ENCODE results near the gene CCDC91. TPM values are rescaled to one million over a fixed set of nuclear protein-coding genes. Genes with fewer than 3 reads are reported as not detected.
A peak's percentile ranks its signal among the peaks of the same experiment; 100 is the strongest.

CCDC91 gene
- polyA plus RNA-seq, 2 of the 4 experiments (the other 2 are of a cell fraction) = 26.0 to 48.1 TPM

DNA sequence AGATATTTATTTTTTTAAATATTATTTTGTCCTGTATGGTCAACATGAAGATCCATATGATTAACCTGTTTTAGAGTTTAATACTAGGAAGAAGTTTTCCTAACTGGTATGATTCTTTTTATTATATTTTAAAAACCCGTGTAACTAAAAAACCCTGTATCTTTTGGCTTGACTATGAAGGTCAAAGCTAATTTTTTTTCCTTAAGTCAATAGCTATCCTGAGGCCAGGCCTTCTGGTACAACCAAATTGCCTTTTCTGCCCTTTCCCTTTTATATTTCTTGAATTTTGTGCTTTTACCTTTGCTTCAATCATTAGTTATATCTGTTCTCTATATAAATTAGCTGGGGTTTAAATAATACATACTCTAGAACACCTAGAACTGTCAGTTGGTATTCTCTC lies 30.6 kb upstream of the CCDC91 start (continued):
- TF ChIP-seq RAD21 (conservative IDR thresholded peaks at IDR 0.05 in 1 of 2, IDR thresholded peaks at IDR 0.05 in 1 of 2) = no peak

DNA sequence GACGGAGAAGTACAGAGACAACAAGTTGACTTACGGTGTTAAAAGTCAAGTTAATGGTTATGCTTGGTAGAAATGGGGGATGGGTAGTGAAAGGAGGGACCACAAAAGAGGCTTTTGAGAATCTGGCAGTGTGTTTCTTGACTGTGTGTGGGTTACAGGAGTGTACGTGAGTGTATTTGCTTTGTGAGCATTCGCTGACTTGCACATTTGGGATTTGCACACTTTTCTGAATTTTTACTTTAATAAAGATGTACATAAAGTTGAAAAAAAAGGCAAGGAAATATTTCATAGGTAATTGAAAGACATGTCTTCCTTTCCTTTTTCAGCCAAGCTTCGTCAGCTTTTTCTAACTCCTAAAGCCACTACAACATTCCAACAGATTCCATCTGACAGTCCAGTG lies 28.6 kb upstream of the CCDC91 start:
- no peak overlapping the region for H3K4me2 ChIP-seq
- ChIA-PET CTCF (no interaction called here), POLR2A (no interaction called here)
- H3K4me3 ChIP-seq = no peak overlapping the region
- no peaks in the 10 kb centered on the region for H3K9me3 ChIP-seq
- TF ChIP-seq MAFK (IDR thresholded peaks at IDR 0.05; ENCODE audit: partially characterized antibody) = peak; percentile 63
- TF ChIP-seq, protein P1, sequence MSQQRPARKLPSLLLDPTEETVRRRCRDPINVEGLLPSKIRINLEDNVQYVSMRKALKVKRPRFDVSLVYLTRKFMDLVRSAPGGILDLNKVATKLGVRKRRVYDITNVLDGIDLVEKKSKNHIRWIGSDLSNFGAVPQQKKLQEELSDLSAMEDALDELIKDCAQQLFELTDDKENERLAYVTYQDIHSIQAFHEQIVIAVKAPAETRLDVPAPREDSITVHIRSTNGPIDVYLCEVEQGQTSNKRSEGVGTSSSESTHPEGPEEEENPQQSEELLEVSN (IDR thresholded peaks at IDR 0.05; ENCODE audit: borderline replicate concordance, low read depth) = no peak
- no peak overlapping the region for H3K27ac ChIP-seq
- WGBS (ENCODE audit: missing lambda C conversion rate) = 86% methylated on average over 5 of the region's 5 CpGs
- no peak for DNase-seq (ENCODE audit: low read depth in 1 of 2, low spot score in 1 of 2)
- peaks cover 14% of the 10 kb centered on the region for H3K4me1 ChIP-seq
- FAIRE-seq = no peak
- ATAC-seq = no peak

DNA sequence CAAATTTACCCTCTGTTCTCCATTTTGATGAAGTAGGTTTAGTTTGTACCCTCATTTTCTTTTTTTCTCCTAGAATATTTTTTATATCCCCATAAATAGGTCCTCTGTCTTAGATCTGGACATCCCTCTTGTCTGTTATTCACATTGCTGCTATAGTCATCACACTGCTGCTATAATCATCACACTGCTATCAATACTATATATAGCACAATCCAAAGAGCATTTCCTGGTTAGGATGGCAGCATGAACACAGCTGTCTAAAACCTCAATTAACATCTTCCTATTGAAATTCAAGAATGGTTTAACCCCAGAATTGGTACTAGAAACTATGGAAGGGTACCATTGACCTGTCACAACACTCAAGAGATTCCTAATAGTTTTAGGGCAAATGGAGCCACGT lies 27.6 kb upstream of the CCDC91 start:
- POLR2A ChIA-PET = no interaction called here
- CTCF ChIA-PET = interaction anchor here (0.6 kb wide), 1 partner anchor 341 kb away, joined by 3 read pairs; no protein-coding TSS in a partner anchor
- Histone ChIP-seq H3K4me3 (no peak overlapping the region), H3K4me1 (peaks cover 14% of the 10 kb centered on the region), H3K4me2 (no peak overlapping the region), H3K9me3 (no peaks in the 10 kb centered on the region), H3K27ac (no peak overlapping the region)
- TF ChIP-seq CBX8 (IDR thresholded peaks at IDR 0.05) = no peak
- TF ChIP-seq, protein P2, sequence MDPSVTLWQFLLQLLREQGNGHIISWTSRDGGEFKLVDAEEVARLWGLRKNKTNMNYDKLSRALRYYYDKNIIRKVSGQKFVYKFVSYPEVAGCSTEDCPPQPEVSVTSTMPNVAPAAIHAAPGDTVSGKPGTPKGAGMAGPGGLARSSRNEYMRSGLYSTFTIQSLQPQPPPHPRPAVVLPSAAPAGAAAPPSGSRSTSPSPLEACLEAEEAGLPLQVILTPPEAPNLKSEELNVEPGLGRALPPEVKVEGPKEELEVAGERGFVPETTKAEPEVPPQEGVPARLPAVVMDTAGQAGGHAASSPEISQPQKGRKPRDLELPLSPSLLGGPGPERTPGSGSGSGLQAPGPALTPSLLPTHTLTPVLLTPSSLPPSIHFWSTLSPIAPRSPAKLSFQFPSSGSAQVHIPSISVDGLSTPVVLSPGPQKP (IDR thresholded peaks at IDR 0.05; ENCODE audit: low read depth, low read length) = no peak
- no peak for TF ChIP-seq MAZ (IDR thresholded peaks at IDR 0.05; ENCODE audit: borderline replicate concordance, low read depth, low read length)
- no peak for TF ChIP-seq SREBF2 (IDR thresholded peaks at IDR 0.05)
- no peak for TF ChIP-seq RAD21 (conservative IDR thresholded peaks at IDR 0.05 in 1 of 2, IDR thresholded peaks at IDR 0.05 in 1 of 2)
- no peak for TF ChIP-seq KDM1A (IDR thresholded peaks at IDR 0.05; ENCODE audit: low read depth)
- no peak for TF ChIP-seq BHLHE40 (IDR thresholded peaks at IDR 0.05; ENCODE audit: low read depth, low read length)
- ATAC-seq (no peak), DNase-seq (ENCODE audit: low read depth in 1 of 2, low spot score in 1 of 2) (no peak), FAIRE-seq (no peak)
- 80% methylated on average over 1 of the region's 1 CpG for WGBS (ENCODE audit: missing lambda C conversion rate)

DNA sequence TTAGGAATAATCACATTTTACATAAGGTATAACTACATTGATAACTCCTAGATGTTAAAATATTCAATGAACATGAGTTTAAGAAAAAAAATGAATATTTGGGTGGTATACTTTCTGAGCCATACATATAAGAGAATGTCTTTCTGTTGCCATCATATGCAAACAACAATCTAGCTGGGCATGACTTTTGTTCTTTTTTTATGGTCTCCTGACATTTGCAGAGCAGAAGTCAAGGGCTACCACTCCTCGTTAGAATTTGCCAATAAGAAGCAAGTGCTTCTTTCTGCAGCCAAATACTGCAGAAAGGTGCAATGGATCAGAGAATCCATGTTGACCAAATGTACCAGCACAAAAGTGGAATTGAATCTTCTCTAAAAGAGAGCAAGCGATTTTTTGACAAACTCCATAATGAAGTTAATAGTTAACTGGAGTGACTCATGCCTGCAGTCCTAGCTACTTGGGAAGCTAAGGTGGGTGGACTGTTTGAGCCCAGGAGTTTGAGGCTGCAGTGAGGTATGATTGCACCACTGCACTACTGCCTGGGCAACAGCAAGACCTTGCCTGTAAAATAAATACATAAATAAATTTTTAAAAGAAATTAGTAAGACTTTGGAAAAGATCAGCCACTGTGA lies 25.5 kb upstream of the CCDC91 start:
- Histone ChIP-seq H3K27ac (peak overlapping the region; percentile 49 to 53; a peak in 5 of 6 replicates), H3K4me3 (no peak overlapping the region), H3K4me2 (peak overlapping the region; percentile 69), H3K4me1 (peaks cover 14% of the 10 kb centered on the region), H3K9me3 (no peaks in the 10 kb centered on the region)
- CTCF ChIA-PET = interaction anchor here (1.5 to 3.1 kb wide), 4 partner anchors 9 to 224 kb away, joined by 3 to 15 read pairs (median 3); no protein-coding TSS in a partner anchor
- peak in 1 of 2 experiments; percentile 62 for DNase-seq (ENCODE audit: low read depth in 1 of 2, low spot score in 1 of 2)
- POLR2A ChIA-PET = interaction anchor here (0.6 to 1.0 kb wide), 2 partner anchors 195 to 416 kb away, joined by 3 to 4 read pairs; no protein-coding TSS in a partner anchor
- WGBS (ENCODE audit: missing lambda C conversion rate) = 0% methylated on average over 2 of the region's 2 CpGs
- ATAC-seq = peak; percentile 62 to 86; a peak in 5 of 6 replicates
- peak; percentile 67 for FAIRE-seq
- TF ChIP-seq, protein P3, sequence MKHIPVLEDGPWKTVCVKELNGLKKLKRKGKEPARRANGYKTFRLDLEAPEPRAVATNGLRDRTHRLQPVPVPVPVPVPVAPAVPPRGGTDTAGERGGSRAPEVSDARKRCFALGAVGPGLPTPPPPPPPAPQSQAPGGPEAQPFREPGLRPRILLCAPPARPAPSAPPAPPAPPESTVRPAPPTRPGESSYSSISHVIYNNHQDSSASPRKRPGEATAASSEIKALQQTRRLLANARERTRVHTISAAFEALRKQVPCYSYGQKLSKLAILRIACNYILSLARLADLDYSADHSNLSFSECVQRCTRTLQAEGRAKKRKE (CRISPR knock-in tag; IDR thresholded peaks at IDR 0.05; ENCODE audit: low read depth) = no peak
- TF ChIP-seq FOSL2 (IDR thresholded peaks at IDR 0.05) = peak; percentile 57
- TF ChIP-seq FOSL2 (CRISPR knock-in tag; IDR thresholded peaks at IDR 0.05) = peak; percentile 53; the same call in 1 of the 2 replicates
- TF ChIP-seq, protein P4, sequence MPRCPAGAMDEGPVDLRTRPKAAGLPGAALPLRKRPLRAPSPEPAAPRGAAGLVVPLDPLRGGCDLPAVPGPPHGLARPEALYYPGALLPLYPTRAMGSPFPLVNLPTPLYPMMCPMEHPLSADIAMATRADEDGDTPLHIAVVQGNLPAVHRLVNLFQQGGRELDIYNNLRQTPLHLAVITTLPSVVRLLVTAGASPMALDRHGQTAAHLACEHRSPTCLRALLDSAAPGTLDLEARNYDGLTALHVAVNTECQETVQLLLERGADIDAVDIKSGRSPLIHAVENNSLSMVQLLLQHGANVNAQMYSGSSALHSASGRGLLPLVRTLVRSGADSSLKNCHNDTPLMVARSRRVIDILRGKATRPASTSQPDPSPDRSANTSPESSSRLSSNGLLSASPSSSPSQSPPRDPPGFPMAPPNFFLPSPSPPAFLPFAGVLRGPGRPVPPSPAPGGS (IDR thresholded peaks at IDR 0.05) = no peak
- 0 out of 2 replicates have a peak, but pooled peaks have one; percentile 27 for TF ChIP-seq JUNB (IDR thresholded peaks at IDR 0.05)
- no peak for TF ChIP-seq HOXB13 (CRISPR knock-in tag; IDR thresholded peaks at IDR 0.05; ENCODE audit: low read depth)
- TF ChIP-seq CEBPB (IDR thresholded peaks at IDR 0.05) = peak; percentile 26 to 52; a peak in 1 of 4 replicates
- TF ChIP-seq CHD4 (IDR thresholded peaks at IDR 0.05; ENCODE audit: borderline replicate concordance) = no peak
- TF ChIP-seq NFE2L2 (conservative IDR thresholded peaks at IDR 0.05; ENCODE audit: low read length) = no peak
- peak; percentile 18; the same call in 1 of the 3 replicates for TF ChIP-seq SMC3 (IDR thresholded peaks at IDR 0.05)
- TF ChIP-seq EHMT2 (IDR thresholded peaks at IDR 0.05; ENCODE audit: low read depth) = no peak
- TF ChIP-seq TP53 (CRISPR knock-in tag; IDR thresholded peaks at IDR 0.05) = no peak
- TF ChIP-seq HOXA7 (CRISPR knock-in tag; IDR thresholded peaks at IDR 0.05) = no peak
- TF ChIP-seq, protein P5, sequence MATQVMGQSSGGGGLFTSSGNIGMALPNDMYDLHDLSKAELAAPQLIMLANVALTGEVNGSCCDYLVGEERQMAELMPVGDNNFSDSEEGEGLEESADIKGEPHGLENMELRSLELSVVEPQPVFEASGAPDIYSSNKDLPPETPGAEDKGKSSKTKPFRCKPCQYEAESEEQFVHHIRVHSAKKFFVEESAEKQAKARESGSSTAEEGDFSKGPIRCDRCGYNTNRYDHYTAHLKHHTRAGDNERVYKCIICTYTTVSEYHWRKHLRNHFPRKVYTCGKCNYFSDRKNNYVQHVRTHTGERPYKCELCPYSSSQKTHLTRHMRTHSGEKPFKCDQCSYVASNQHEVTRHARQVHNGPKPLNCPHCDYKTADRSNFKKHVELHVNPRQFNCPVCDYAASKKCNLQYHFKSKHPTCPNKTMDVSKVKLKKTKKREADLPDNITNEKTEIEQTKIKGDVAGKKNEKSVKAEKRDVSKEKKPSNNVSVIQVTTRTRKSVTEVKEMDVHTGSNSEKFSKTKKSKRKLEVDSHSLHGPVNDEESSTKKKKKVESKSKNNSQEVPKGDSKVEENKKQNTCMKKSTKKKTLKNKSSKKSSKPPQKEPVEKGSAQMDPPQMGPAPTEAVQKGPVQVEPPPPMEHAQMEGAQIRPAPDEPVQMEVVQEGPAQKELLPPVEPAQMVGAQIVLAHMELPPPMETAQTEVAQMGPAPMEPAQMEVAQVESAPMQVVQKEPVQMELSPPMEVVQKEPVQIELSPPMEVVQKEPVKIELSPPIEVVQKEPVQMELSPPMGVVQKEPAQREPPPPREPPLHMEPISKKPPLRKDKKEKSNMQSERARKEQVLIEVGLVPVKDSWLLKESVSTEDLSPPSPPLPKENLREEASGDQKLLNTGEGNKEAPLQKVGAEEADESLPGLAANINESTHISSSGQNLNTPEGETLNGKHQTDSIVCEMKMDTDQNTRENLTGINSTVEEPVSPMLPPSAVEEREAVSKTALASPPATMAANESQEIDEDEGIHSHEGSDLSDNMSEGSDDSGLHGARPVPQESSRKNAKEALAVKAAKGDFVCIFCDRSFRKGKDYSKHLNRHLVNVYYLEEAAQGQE (IDR thresholded peaks at IDR 0.05) = no peak

All from A549 (cell line).